ENCODE data around the gene AMBRA1.

The AMBRA1 gene

GRCh38 chr11:46632502-46632901 lies 38.7 kb upstream of the AMBRA1 start:
- in situ Hi-C loops (cut with HindIII; ENCODE audit: low pct_unique_long_range_greater_than_20kb, low sequenced_read_pairs), result no loop called here
- DNase-seq (ENCODE audit: low read depth in 1 of 2, low spot score in 1 of 2), result no peak
- TF ChIP-seq JUND (IDR thresholded peaks at IDR 0.05; ENCODE audit: low read depth), result no peak

- in situ Hi-C loops (cut with HindIII; ENCODE audit: low pct_unique_long_range_greater_than_20kb, low sequenced_read_pairs), result no loop called here
- no peak for TF ChIP-seq JUND (IDR thresholded peaks at IDR 0.05; ENCODE audit: low read depth)
- DNase-seq (ENCODE audit: low read depth in 1 of 2, low spot score in 1 of 2), result no peak
Measured at GRCh38 chr11:46631676-46632075, 37.9 kb upstream of the AMBRA1 start.

GRCh38 chr11:46630237-46630636 lies 36.4 kb upstream of the AMBRA1 start:
- TF ChIP-seq JUND (IDR thresholded peaks at IDR 0.05; ENCODE audit: low read depth), result no peak
- in situ Hi-C loops (cut with HindIII; ENCODE audit: low pct_unique_long_range_greater_than_20kb, low sequenced_read_pairs), result no loop called here
- DNase-seq (ENCODE audit: low read depth in 1 of 2, low spot score in 1 of 2), result no peak

- no peak for TF ChIP-seq JUND (IDR thresholded peaks at IDR 0.05; ENCODE audit: low read depth)
- in situ Hi-C loops (cut with HindIII; ENCODE audit: low pct_unique_long_range_greater_than_20kb, low sequenced_read_pairs), result no loop called here
- no peak for DNase-seq (ENCODE audit: low read depth in 1 of 2, low spot score in 1 of 2)
Measured at GRCh38 chr11:46628961-46629360, 35.1 kb upstream of the AMBRA1 start.

GRCh38 chr11:46625406-46625805 lies 31.6 kb upstream of the AMBRA1 start:
- peak in 1 of 2 experiments; percentile 15 for DNase-seq (ENCODE audit: low read depth in 1 of 2, low spot score in 1 of 2)
- no peak for TF ChIP-seq JUND (IDR thresholded peaks at IDR 0.05; ENCODE audit: low read depth)
- in situ Hi-C loops (cut with HindIII; ENCODE audit: low pct_unique_long_range_greater_than_20kb, low sequenced_read_pairs), result no loop called here

GRCh38 chr11:46618837-46619236 lies 25.0 kb upstream of the AMBRA1 start:
- no peak for TF ChIP-seq JUND (IDR thresholded peaks at IDR 0.05; ENCODE audit: low read depth)
- DNase-seq (ENCODE audit: low read depth in 1 of 2, low spot score in 1 of 2), result no peak
- in situ Hi-C loops (cut with HindIII; ENCODE audit: low pct_unique_long_range_greater_than_20kb, low sequenced_read_pairs), result no loop called here

- no peak for DNase-seq (ENCODE audit: low read depth in 1 of 2, low spot score in 1 of 2)
- TF ChIP-seq JUND (IDR thresholded peaks at IDR 0.05; ENCODE audit: low read depth), result no peak
- in situ Hi-C loops (cut with HindIII; ENCODE audit: low pct_unique_long_range_greater_than_20kb, low sequenced_read_pairs), result no loop called here
Measured at GRCh38 chr11:46617972-46618314, 24.1 kb upstream of the AMBRA1 start.

GRCh38 chr11:46617134-46617971 lies 23.5 kb upstream of the AMBRA1 start, which contains the start of the genes ATG13 and HARBI1:
ATG13 (plus strand) TSS chr11:46617553; CDS start chr11:46644292, 26,739 bp downstream.
HARBI1 (minus strand) TSS chr11:46617227; CDS start chr11:46616237, 990 bp downstream.
- no peak for TF ChIP-seq JUND (IDR thresholded peaks at IDR 0.05; ENCODE audit: low read depth)
- in situ Hi-C loops (cut with HindIII; ENCODE audit: low pct_unique_long_range_greater_than_20kb, low sequenced_read_pairs), result no loop called here
- DNase-seq (ENCODE audit: low read depth in 1 of 2, low spot score in 1 of 2), result peak; percentile 92 to 94

- no peak for DNase-seq (ENCODE audit: low read depth in 1 of 2, low spot score in 1 of 2)
- in situ Hi-C loops (cut with HindIII; ENCODE audit: low pct_unique_long_range_greater_than_20kb, low sequenced_read_pairs), result no loop called here
- no peak for TF ChIP-seq JUND (IDR thresholded peaks at IDR 0.05; ENCODE audit: low read depth)
Measured at GRCh38 chr11:46616551-46617133, 22.8 kb upstream of the AMBRA1 start.

GRCh38 chr11:46615756-46616155 lies 21.9 kb upstream of the AMBRA1 start:
- DNase-seq (ENCODE audit: low read depth in 1 of 2, low spot score in 1 of 2), result no peak
- no peak for TF ChIP-seq JUND (IDR thresholded peaks at IDR 0.05; ENCODE audit: low read depth)
- in situ Hi-C loops (cut with HindIII; ENCODE audit: low pct_unique_long_range_greater_than_20kb, low sequenced_read_pairs), result no loop called here

- no peak for TF ChIP-seq JUND (IDR thresholded peaks at IDR 0.05; ENCODE audit: low read depth)
- in situ Hi-C loops (cut with HindIII; ENCODE audit: low pct_unique_long_range_greater_than_20kb, low sequenced_read_pairs), result no loop called here
- no peak for DNase-seq (ENCODE audit: low read depth in 1 of 2, low spot score in 1 of 2)
Measured at GRCh38 chr11:46612326-46612725, 18.5 kb upstream of the AMBRA1 start.

GRCh38 chr11:46611526-46612304 lies 17.9 kb upstream of the AMBRA1 start:
- TF ChIP-seq JUND (IDR thresholded peaks at IDR 0.05; ENCODE audit: low read depth), result no peak
- no peak for DNase-seq (ENCODE audit: low read depth in 1 of 2, low spot score in 1 of 2)
- in situ Hi-C loops (cut with HindIII; ENCODE audit: low pct_unique_long_range_greater_than_20kb, low sequenced_read_pairs), result no loop called here

- no peak for DNase-seq (ENCODE audit: low read depth in 1 of 2, low spot score in 1 of 2)
- in situ Hi-C loops (cut with HindIII; ENCODE audit: low pct_unique_long_range_greater_than_20kb, low sequenced_read_pairs), result no loop called here
- TF ChIP-seq JUND (IDR thresholded peaks at IDR 0.05; ENCODE audit: low read depth), result no peak
Measured at GRCh38 chr11:46609386-46609785, 15.6 kb upstream of the AMBRA1 start.

All from T47D (cell line).